Activated CD8-positive, alpha-beta T cell treated with anti-CD3 and anti-CD28 coated beads, Interleukin-2, amount 10 ng/mL, durations not matched to agents 7 days and 5 days (primary cell): ENCODE measurements around the gene KRT72. TPM values are rescaled to one million over a fixed set of nuclear protein-coding genes. Genes with fewer than 3 reads are reported as not detected.

Experiments
- ATAC-seq: fragments of 150-1000 bp; cut with Tn5 transposase; one replicate; pipeline ENCODE4 v1.10.0; 2021; ENCODE audit warnings: moderate library complexity
- CTCF ChIA-PET: fragments of 350-600 bp; sonication (Branson Sonifier 250); formaldehyde crosslinking; loops from one replicate; lab custom pipeline; 2021; ENCODE audit warnings: antibody characterized with exemption; lab: Charles Lee
- POLR2A ChIA-PET: fragments of 350-600 bp; sonication (Branson Sonifier 250); formaldehyde crosslinking; loops from one replicate; lab custom pipeline; 2021; ENCODE audit warnings: antibody characterized with exemption; lab: Charles Lee
- DNase-seq: peaks from one replicate; pipeline ENCODE4 v3.0.0-alpha.2; 2020
- H3K27ac Mint-ChIP-seq: one replicate; pipeline ENCODE4 v1.8.0; 2021; ENCODE audit warnings: mild to moderate bottlenecking, mixed read lengths
- H3K27me3 Mint-ChIP-seq: one replicate; pipeline ENCODE4 v1.8.0; 2021; ENCODE audit warnings: low read depth, mixed read lengths
- H3K36me3 Mint-ChIP-seq: one replicate; pipeline ENCODE4 v1.8.0; 2021; ENCODE audit warnings: low read depth, mixed read lengths
- H3K4me1 Mint-ChIP-seq: one replicate; pipeline ENCODE4 v1.8.0; 2021; ENCODE audit warnings: low read depth, mixed read lengths
- H3K4me3 Mint-ChIP-seq: one replicate; pipeline ENCODE4 v1.8.0; 2021; ENCODE audit warnings: mild to moderate bottlenecking, mixed read lengths
- H3K9me3 Mint-ChIP-seq: one replicate; pipeline ENCODE4 v1.8.0; 2022; ENCODE audit warnings: mixed read lengths; ENCODE audit not compliant: insufficient read depth
- total RNA-seq, 2 experiments: library from RNA; stranded (reverse); gene quantifications; one replicate each; pipeline ENCODE4 v1.2.3, GENCODE V29; 2021

The KRT72 gene
- total RNA-seq, 2 experiments from 2014 or later, result 0.40 to 0.44 TPM

DNA sequence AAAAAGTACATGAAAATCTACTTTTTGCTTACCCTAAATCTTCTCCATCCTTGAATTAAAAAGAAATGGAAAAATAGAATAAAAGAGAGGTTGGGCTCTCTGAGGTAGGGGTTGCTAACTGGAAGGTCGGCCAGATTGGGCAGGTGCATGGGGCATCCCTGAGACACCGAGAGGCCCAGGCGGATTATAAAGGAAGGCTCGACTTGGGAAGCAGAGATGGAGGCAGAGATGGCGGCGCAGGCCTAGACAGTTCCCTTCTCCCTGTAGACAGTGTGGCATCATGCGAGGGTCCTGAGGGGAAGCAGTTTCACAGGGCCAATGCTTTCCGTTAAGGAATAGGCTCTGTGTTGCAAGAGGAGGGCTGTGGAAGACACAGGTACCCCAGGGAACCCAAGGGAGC, 23.9 kb downstream of the KRT72 start:
- Mint-ChIP-seq H3K27me3 (peaks cover 10% of the 10 kb centered on the region), H3K9me3 (no peaks in the 10 kb centered on the region), H3K4me1 (peaks cover 3% of the 10 kb centered on the region), H3K36me3 (no peaks in the 10 kb centered on the region), H3K27ac (no peak overlapping the region), H3K4me3 (no peak overlapping the region)
- no peak for DNase-seq
- ATAC-seq, result no peak
- ChIA-PET POLR2A (no interaction called here), CTCF (interaction anchor here (1.1 to 20.3 kb wide), 2 partner anchors 205 to 298 kb away, joined by 4 to 736 read pairs; no protein-coding TSS in a partner anchor)

DNA sequence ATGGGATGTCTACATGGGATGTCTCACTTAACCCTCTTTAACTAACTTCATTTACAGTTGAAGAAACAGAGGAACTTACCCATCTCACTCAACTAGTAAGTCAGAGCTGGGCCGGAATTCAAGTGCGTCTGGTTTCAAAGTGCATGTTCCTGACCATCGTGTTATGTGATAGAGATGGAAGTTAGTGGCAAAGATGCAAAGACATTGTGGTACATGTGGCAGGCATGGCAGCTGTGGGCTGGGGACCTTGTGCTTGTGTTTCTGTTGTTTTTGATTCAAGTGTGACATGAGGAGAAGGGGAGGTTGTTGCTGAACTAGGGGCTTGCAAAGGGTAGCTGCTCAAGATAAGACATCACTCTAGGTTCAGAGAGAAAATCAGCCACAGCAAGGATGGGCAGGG, 25.3 kb downstream of the KRT72 start:
- no peak for DNase-seq
- H3K27me3 Mint-ChIP-seq, result peaks cover 11% of the 10 kb centered on the region
- H3K27ac Mint-ChIP-seq, result no peak overlapping the region
- no peak overlapping the region for H3K4me3 Mint-ChIP-seq
- no peak for ATAC-seq
- H3K36me3 Mint-ChIP-seq, result no peaks in the 10 kb centered on the region
- peaks cover 6% of the 10 kb centered on the region for H3K4me1 Mint-ChIP-seq
- H3K9me3 Mint-ChIP-seq, result no peaks in the 10 kb centered on the region
- POLR2A ChIA-PET, result interaction anchor here (0.7 kb wide), 1 partner anchor 284 kb away, joined by 3 read pairs; no protein-coding TSS in a partner anchor
- CTCF ChIA-PET, result interaction anchor here (1.1 to 20.3 kb wide), 2 partner anchors 204 to 300 kb away, joined by 4 to 736 read pairs; no protein-coding TSS in a partner anchor

DNA sequence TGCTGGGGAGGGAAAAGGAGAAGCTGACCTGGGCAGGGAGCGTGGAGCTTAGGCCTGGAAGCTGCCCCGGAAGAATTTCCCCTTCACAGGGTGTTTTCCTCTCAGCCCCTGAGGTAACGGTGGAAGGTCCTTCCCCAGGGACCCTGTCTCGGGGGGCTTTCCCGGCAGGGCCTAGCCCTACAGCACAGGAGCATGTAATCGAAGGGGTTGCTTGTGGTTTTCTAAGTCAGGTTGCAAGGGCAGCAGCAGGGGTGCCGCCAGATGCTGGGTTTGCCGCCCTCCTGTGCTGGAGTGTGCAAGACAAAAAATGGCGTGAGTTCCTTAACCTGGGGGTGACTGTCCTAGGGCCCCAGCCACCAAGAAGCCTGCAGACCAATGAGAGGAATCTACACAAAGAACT, 26.0 kb downstream of the KRT72 start:
- Mint-ChIP-seq H3K27me3 (peaks cover 12% of the 10 kb centered on the region), H3K4me1 (peaks cover 6% of the 10 kb centered on the region), H3K9me3 (no peaks in the 10 kb centered on the region), H3K36me3 (no peaks in the 10 kb centered on the region), H3K27ac (no peak overlapping the region), H3K4me3 (no peak overlapping the region)
- ChIA-PET CTCF (interaction anchor here (2.1 to 20.3 kb wide), 2 partner anchors 10 to 300 kb away, joined by 7 to 736 read pairs; no protein-coding TSS in a partner anchor), POLR2A (interaction anchor here (1.1 kb wide), 1 partner anchor 168 kb away, joined by 3 read pairs; no protein-coding TSS in a partner anchor)
- DNase-seq (no peak), ATAC-seq (no peak)

DNA sequence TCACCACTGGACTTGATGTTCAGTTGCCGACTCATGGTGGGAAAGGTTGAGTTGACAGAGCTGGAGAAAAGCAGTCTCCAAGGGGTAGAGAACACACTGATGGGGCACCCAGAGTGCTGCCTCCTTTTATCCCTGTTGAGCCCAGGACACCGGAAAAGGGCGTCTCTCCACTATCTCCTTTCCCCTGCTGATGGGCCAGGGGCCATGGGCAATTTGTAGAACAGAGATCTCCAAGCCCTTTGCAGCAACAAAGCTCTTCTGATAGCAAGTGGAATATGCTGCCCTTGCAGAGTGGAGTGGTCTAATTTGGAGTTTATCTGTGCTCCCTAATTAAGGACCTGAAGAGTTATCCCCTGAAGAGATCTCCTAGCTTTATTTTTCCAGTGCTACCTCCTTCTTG, 27.5 kb downstream of the KRT72 start, which contains the start of gene KRT74:
TSS of gene KRT74 (minus strand) at position 101 of the 400 bp plus-strand sequence. CDS start at position 35, 66 bp downstream.
- Mint-ChIP-seq H3K9me3 (no peaks in the 10 kb centered on the region), H3K36me3 (no peaks in the 10 kb centered on the region), H3K4me1 (peaks cover 6% of the 10 kb centered on the region), H3K27me3 (peaks cover 14% of the 10 kb centered on the region), H3K4me3 (no peak within 1 kb of the TSS), H3K27ac (no peak within 1 kb of the TSS)
- DNase-seq, result no peak
- no peak for ATAC-seq
- ChIA-PET CTCF (interaction anchor here (1.0 to 20.3 kb wide), 4 partner anchors 10 to 302 kb away, joined by 3 to 736 read pairs (median 6); no protein-coding TSS in a partner anchor), POLR2A (no interaction called here)

DNA sequence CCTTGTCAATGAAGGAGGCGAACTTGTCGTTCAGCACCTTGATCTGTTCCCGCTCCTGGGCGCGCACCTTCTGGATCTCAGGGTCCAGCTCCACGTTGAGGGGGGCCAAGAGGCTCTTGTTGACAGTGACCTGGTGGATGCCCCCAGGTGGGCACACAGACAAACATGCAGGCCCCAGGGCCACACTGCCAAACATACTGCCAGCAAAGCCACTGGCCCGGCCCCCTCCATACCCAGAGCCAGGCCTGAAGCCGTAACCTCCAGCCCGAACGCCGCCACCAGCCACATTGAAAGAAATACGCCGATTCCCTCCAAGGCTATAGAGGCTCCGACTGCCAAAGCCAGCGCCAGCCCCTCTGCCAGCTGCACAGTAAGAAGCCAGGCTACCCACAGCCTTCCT, 28.0 kb downstream of the KRT72 start:
- Mint-ChIP-seq H3K4me1 (peaks cover 6% of the 10 kb centered on the region), H3K27me3 (peaks cover 14% of the 10 kb centered on the region), H3K9me3 (no peaks in the 10 kb centered on the region), H3K27ac (no peak overlapping the region), H3K4me3 (no peak overlapping the region), H3K36me3 (no peaks in the 10 kb centered on the region)
- CTCF ChIA-PET, result interaction anchor here (1.0 to 20.3 kb wide), 3 partner anchors 10 to 302 kb away, joined by 5 to 736 read pairs (median 7); no protein-coding TSS in a partner anchor
- no peak for ATAC-seq
- POLR2A ChIA-PET, result no interaction called here
- no peak for DNase-seq

DNA sequence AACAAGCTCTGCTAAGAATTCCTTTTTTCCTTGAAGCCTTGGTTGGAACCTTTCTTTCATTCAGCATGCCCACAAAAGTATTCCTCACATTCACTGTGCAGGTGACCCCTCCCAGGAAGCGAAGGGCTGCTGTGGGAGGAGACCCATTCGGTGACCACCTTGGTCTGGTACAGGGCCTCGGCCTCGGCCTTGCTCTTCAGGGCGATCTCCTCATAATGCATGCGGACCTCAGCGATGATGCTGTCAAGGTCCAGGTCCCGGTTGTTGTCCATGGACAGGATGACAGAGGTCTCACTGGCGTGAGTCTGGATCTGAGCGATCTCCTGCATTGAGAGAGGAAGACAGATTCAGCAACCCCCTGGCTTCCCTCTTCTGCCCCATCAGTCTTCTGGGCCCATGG, 30.8 kb downstream of the KRT72 start:
- ChIA-PET POLR2A (no interaction called here), CTCF (no interaction called here)
- ATAC-seq (no peak), DNase-seq (no peak)
- Mint-ChIP-seq H3K4me1 (peaks cover 6% of the 10 kb centered on the region), H3K27ac (no peak overlapping the region), H3K9me3 (no peaks in the 10 kb centered on the region), H3K36me3 (no peaks in the 10 kb centered on the region), H3K4me3 (no peak overlapping the region), H3K27me3 (peaks cover 14% of the 10 kb centered on the region)

DNA sequence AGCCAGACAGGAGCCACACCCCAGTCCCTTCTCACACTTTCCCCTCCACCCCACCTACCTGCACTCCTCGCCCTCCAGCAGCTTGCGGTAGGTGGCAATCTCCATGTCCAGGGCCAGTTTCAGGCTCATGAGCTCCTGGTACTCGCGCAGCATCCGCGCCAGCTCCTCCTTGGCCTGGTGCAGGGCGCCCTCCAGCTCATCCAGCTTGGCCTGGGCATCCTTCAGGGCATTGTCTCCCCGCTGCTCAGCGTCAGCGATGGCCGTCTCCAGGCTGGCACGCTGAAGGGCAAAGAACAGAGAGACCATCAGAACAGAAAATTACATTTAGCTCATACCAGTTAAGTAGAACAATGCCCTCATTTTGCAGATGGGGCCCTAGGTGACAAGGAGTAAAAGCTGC, 33.2 kb downstream of the KRT72 start:
- Mint-ChIP-seq H3K4me1 (peaks cover 3% of the 10 kb centered on the region), H3K36me3 (no peaks in the 10 kb centered on the region), H3K27me3 (peaks cover 25% of the 10 kb centered on the region), H3K4me3 (no peak overlapping the region), H3K9me3 (no peaks in the 10 kb centered on the region), H3K27ac (no peak overlapping the region)
- CTCF ChIA-PET, result interaction anchor here (0.9 kb wide), 1 partner anchor 312 kb away, joined by 3 read pairs; no protein-coding TSS in a partner anchor
- ATAC-seq (no peak), DNase-seq (no peak)
- POLR2A ChIA-PET, result no interaction called here

DNA sequence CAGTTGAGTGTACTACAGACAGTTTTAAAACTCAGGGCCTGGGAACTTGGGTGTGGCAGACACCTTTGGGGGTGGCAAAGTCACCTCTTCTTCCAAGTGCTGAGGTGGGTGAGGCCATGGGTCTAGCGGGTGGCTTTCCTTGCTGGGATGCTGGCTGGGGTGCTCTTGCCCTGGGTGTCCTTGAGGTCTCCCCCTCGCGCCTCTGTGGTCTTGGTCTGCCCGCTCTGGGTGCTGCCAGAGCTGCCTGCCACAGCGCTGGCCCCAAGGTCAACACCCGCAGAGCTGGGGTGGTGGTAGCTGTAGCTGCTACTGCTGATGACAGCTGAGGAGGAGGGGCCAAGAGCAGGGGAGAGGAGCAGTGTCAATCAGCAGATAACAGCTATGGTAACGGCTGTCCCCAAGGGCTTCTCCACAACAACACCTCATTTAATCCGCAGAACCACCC, 34.4 kb downstream of the KRT72 start:
- ChIA-PET POLR2A (no interaction called here), CTCF (interaction anchor here (0.6 to 1.5 kb wide), 4 partner anchors 195 to 318 kb away, joined by 3 to 5 read pairs (median 4); no protein-coding TSS in a partner anchor)
- H3K27ac Mint-ChIP-seq, result no peak overlapping the region
- no peaks in the 10 kb centered on the region for H3K9me3 Mint-ChIP-seq
- no peaks in the 10 kb centered on the region for H3K4me1 Mint-ChIP-seq
- ATAC-seq, result peak; percentile 49
- DNase-seq, result no peak
- H3K36me3 Mint-ChIP-seq, result no peaks in the 10 kb centered on the region
- peaks cover 20% of the 10 kb centered on the region for H3K27me3 Mint-ChIP-seq
- H3K4me3 Mint-ChIP-seq, result no peak overlapping the region

DNA sequence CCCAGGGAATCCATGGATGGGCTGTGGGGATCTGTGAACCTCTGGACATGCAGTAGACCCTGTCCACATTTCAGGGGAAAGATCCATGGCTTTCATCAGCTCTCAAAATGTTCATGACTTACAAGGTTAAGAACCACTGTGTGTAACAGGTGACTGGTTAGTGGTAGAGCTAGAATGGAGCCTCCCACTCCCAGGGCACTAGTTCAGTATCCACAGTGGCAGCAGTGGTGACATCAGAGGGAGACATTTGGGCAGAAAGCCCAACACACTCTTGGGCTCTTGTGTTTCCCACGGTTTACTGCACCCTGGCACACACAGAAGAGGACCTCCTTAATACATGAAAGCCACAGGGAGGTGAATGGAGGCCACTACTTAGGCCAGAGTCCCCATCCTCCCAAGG, 36.7 kb downstream of the KRT72 start:
- Mint-ChIP-seq H3K4me1 (no peaks in the 10 kb centered on the region), H3K9me3 (no peaks in the 10 kb centered on the region), H3K27me3 (peaks cover 21% of the 10 kb centered on the region), H3K4me3 (no peak overlapping the region), H3K27ac (no peak overlapping the region), H3K36me3 (no peaks in the 10 kb centered on the region)
- ATAC-seq, result no peak
- CTCF ChIA-PET, result no interaction called here
- DNase-seq, result no peak
- POLR2A ChIA-PET, result no interaction called here

DNA sequence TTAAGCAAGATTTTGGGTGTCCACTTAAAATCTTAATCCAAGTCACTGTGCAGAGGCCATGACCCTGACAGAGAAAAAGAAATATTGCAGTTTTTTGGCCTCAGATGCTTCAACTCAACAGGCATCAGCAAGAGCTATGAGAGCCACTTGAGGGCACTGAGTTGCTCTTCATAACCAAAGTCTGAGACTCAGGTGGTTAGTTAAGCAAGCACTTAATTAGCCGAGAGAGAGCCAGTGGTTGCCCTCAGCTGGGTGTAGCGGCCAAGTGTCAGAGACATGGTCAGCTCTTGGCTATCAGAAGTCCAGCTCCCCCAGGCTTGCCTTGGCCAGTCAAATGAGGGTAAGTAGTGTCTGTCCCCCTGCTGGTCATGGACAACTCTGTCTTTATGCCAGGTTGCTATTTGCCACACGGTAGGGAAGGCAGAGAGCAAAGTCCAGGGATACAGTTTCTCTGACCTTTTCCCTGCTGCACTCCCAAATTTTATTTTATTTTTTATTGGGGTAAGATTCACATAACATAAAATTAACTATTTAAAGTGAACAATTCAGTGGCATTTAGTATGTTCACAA, 39.3 kb downstream of the KRT72 start:
- H3K4me1 Mint-ChIP-seq, result no peaks in the 10 kb centered on the region
- CTCF ChIA-PET, result interaction anchor here (0.6 to 1.0 kb wide), 3 partner anchors 101 to 323 kb away, joined by 3 read pairs; no protein-coding TSS in a partner anchor
- DNase-seq, result no peak

DNA sequence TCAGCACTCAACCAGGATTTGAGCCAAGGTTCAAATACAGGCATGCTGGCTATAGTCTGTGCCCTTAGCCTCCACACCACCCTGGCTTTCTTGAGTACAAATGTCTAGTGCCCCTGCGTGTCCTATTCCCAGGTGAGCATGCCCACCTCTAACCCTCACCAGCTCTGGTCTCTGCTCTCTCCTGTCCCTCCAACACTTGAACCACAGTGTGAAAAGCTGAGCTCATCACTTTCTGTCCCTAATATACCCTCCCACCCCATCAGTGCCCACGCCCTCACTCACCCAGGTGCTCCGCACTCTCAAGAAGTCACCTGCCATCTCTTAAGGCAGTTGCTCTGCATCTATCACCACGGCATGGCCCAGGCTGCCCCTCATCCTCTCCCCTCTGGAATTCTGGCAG, 41.3 kb downstream of the KRT72 start:
- POLR2A ChIA-PET, result no interaction called here
- CTCF ChIA-PET, result interaction anchor here (1.5 kb wide), 1 partner anchor 320 kb away, joined by 4 read pairs; no protein-coding TSS in a partner anchor
- H3K4me1 Mint-ChIP-seq, result no peaks in the 10 kb centered on the region
- DNase-seq (no peak), ATAC-seq (no peak)
- no peaks in the 10 kb centered on the region for H3K9me3 Mint-ChIP-seq
- H3K4me3 Mint-ChIP-seq, result no peak overlapping the region
- peaks cover 28% of the 10 kb centered on the region for H3K27me3 Mint-ChIP-seq
- H3K36me3 Mint-ChIP-seq, result no peaks in the 10 kb centered on the region
- no peak overlapping the region for H3K27ac Mint-ChIP-seq

More for the DNA sequence above, 39.3 kb downstream of the KRT72 start:
- H3K36me3 Mint-ChIP-seq, result no peaks in the 10 kb centered on the region
- H3K9me3 Mint-ChIP-seq, result no peaks in the 10 kb centered on the region
- no peak overlapping the region for H3K4me3 Mint-ChIP-seq
- no peak overlapping the region for H3K27ac Mint-ChIP-seq
- H3K27me3 Mint-ChIP-seq, result peaks cover 27% of the 10 kb centered on the region
- ATAC-seq, result no peak
- POLR2A ChIA-PET, result interaction anchor here (0.5 kb wide), 1 partner anchor 399 kb away, joined by 3 read pairs; no protein-coding TSS in a partner anchor
